ENCODE measurements around the gene NUDCD2. TPM values are rescaled to one million over a fixed set of nuclear protein-coding genes. Genes with fewer than 3 reads are reported as not detected.

The NUDCD2 gene
- total and polyA plus RNA-seq, 9 of the 15 experiments (the other 6 are each of a cell fraction or from before 2014, with no cell fraction given), result 14.6 to 76.9 (median 32.5) TPM

- TF ChIP-seq CHD7 (IDR thresholded peaks at IDR 0.05; ENCODE audit: low read depth, low read length), result no peak
- no peak for TF ChIP-seq BCOR (IDR thresholded peaks at IDR 0.05)
- 0 out of 2 replicates have a peak, but pooled peaks have one; percentile 35 for TF ChIP-seq ZBTB1 (CRISPR knock-in tag; IDR thresholded peaks at IDR 0.05; ENCODE audit: borderline replicate concordance, low read depth)
- TF ChIP-seq ZNF24 (IDR thresholded peaks at IDR 0.05), result no peak
- TF ChIP-seq SOX6 (IDR thresholded peaks at IDR 0.05), result no peak
- peak; percentile 52 for TF ChIP-seq NFRKB (IDR thresholded peaks at IDR 0.05; ENCODE audit: low read depth)
- no peak for TF ChIP-seq ZNF551 (CRISPR knock-in tag; IDR thresholded peaks at IDR 0.05)
- TF ChIP-seq ZC3H4 (CRISPR knock-in tag; IDR thresholded peaks at IDR 0.05; ENCODE audit: borderline replicate concordance), result peak; percentile 97
- no peak for TF ChIP-seq ZNF165 (CRISPR knock-in tag; IDR thresholded peaks at IDR 0.05; ENCODE audit: borderline replicate concordance)
- TF ChIP-seq ZNF75A (CRISPR knock-in tag; IDR thresholded peaks at IDR 0.05), result no peak
- peak; percentile 90 for TF ChIP-seq POLR2AphosphoS5 (IDR thresholded peaks at IDR 0.05; ENCODE audit: control insufficient read depth, insufficient read depth, low read depth, low read length)
- peak; percentile 90 for TF ChIP-seq TAF1 (IDR thresholded peaks at IDR 0.05; ENCODE audit: control insufficient read depth, extremely low read depth, insufficient read depth, low read length, severe bottlenecking)
- no peak for TF ChIP-seq ZNF444 (CRISPR knock-in tag; IDR thresholded peaks at IDR 0.05)
- no peak for TF ChIP-seq ZNF41 (CRISPR knock-in tag; conservative IDR thresholded peaks at IDR 0.05)
- TF ChIP-seq BRF2 (IDR thresholded peaks at IDR 0.05; ENCODE audit: borderline replicate concordance, insufficient read depth, insufficient read length), result no peak
- TF ChIP-seq IFI16 (CRISPR knock-in tag; IDR thresholded peaks at IDR 0.05), result no peak
- TF ChIP-seq MXI1 (IDR thresholded peaks at IDR 0.05; ENCODE audit: low read depth, low read length), result 0 out of 2 replicates have a peak, but pooled peaks have one; percentile 34
- TF ChIP-seq CEBPB (tag; IDR thresholded peaks at IDR 0.05), result no peak
These were observed 765 bp upstream of the NUDCD2 start, which contains the start of gene HMMR (continued) for GRCh38 chr5:163460562-163461171.

Data from K562 (cell line).